Left ventricle myocardium inferior (tissue), 1 donor: Measurements from ENCODE around the gene BNIP5. TPM values are rescaled to one million over a fixed set of nuclear protein-coding genes. Genes with fewer than 3 reads are reported as not detected.

ENCODE experiments used
- DNase-seq: peaks from one replicate; pipeline ENCODE4 v3.0.0-alpha.2; 2020
- H3K27ac ChIP-seq: fragments of 200-600 bp; replicated peaks from 2 replicates; pipeline ENCODE4 v1.8.0; 2021
- H3K27me3 ChIP-seq: fragments of 200-600 bp; 2 replicates; pipeline ENCODE4 v1.8.0; 2021; ENCODE audit warnings: low read depth
- H3K36me3 ChIP-seq: fragments of 200-600 bp; 2 replicates; pipeline ENCODE4 v1.8.0; 2021
- H3K4me1 ChIP-seq: fragments of 200-600 bp; 2 replicates; pipeline ENCODE4 v1.8.0; 2021
- H3K4me3 ChIP-seq: fragments of 200-600 bp; 2 replicates; pipeline ENCODE4 v1.8.0; 2021; ENCODE audit warnings: mild to moderate bottlenecking, moderate library complexity
- H3K9me3 ChIP-seq: fragments of 200-600 bp; replicated peaks from 2 replicates; pipeline ENCODE4 v1.8.0; 2021
- intact Hi-C: fragments of 100-400 bp; cut with micrococcal nuclease; formaldehyde crosslinking; loops from one replicate; pipeline ENCODE4 v1.11.0; 2022
- total RNA-seq: library from RNA; stranded (reverse); fragmentation: NEBNext Ultra II Directional; extraction: Animal tissue kit (Norgen Biotek cat#: 25700); gene quantifications from one replicate; pipeline ENCODE4 v1.2.1, GENCODE V29; 2021
- TF ChIP-seq, protein P1 (sequence below): fragments of 200-600 bp; IDR thresholded peaks from 2 replicates; pipeline ENCODE4 v1.8.0; 2021; ENCODE audit warnings: antibody characterized with exemption, mild to moderate bottlenecking, borderline replicate concordance
- donor health status: DM: no; HTN: yes; CAD: no; lungs with severe emphysema.

The BNIP5 gene
- total RNA-seq, 1 donor from 2014 or later: not detected

DNA sequence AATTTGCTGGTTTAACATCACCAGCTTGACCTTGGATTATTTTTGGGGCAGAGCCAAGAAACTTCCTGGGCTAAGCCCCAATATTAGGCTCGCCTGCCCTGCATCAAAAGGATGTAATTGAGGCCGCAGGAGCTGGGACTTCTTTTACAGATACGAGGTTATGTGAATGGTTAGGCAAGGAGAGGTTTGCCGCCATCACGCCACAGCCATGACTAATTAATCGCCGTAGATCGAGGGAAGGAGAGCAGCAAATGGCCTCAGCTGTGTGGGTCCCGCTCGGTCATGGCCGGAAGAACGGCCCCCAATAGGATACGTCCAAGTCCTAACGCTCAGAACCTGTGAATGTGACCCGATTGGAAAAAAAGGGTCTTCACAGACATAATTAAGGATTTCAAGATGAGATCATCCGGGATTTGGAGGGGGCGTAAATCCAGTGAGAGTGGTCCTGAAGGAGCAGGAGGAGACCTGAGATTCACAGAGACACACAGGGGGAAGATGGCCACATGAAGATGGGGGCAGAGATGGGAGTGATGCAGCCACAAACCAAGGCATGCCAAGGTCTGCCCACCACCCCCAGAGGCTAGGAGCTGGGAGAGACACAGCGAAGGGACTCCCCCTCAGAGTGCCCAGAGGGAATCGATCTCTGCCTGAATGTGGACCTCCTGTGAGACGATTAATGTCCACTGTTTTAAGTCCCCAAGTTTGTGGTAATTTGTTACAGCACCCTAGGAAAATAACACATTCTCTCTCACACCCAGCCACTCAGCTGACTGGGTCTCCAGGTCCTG lies 10.0 kb upstream of the BNIP5 start:
- H3K27me3 ChIP-seq: peaks cover 82% of the 10 kb centered on the region
- peaks cover 20% of the 10 kb centered on the region for H3K4me1 ChIP-seq
- H3K36me3 ChIP-seq: no peaks in the 10 kb centered on the region
- H3K9me3 ChIP-seq: no peaks in the 10 kb centered on the region
- TF ChIP-seq, protein P1, sequence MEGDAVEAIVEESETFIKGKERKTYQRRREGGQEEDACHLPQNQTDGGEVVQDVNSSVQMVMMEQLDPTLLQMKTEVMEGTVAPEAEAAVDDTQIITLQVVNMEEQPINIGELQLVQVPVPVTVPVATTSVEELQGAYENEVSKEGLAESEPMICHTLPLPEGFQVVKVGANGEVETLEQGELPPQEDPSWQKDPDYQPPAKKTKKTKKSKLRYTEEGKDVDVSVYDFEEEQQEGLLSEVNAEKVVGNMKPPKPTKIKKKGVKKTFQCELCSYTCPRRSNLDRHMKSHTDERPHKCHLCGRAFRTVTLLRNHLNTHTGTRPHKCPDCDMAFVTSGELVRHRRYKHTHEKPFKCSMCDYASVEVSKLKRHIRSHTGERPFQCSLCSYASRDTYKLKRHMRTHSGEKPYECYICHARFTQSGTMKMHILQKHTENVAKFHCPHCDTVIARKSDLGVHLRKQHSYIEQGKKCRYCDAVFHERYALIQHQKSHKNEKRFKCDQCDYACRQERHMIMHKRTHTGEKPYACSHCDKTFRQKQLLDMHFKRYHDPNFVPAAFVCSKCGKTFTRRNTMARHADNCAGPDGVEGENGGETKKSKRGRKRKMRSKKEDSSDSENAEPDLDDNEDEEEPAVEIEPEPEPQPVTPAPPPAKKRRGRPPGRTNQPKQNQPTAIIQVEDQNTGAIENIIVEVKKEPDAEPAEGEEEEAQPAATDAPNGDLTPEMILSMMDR: no peak
- no peak for DNase-seq
- no peak overlapping the region for H3K4me3 ChIP-seq
- no peak overlapping the region for H3K27ac ChIP-seq
- intact Hi-C loops: no loop called here

DNA sequence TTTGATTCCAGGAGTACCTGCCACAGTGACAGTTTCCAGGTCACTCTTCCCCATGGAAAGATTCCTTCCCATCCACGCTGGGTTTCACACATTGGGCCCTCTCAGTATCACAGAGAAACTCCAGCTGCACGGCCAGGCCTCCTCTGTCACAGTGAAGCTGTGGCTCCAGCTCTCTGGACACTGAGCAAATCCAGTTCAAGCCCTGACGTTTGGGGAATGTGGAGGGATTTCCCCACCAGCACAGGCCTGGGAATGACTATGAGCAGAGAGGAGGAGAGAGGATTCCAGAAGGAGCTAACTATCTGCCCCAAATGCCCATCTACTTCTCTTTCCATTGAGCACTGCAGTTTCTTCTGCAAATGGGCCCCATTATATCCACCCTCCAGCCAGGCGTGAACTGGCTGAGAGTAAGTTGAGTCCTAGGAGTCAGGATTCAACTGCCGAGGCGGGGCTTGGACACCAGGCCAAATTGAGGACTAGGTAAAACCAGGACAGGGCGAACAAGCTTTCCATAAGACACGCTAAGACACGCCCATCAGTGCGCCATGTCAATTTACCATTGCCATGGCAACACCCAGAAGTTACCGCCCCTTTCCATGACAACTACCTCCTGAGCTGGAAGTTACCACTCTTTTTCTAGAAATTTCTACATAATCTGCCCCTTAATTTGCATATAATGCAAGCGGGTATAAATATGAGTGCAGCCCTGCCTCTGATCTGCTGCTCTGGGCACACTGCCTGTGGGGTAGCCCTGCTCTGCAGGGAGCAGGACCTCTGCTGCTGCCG lies 9.2 kb upstream of the BNIP5 start:
- Histone ChIP-seq H3K4me1 (peaks cover 20% of the 10 kb centered on the region), H3K27ac (no peak overlapping the region), H3K4me3 (no peak overlapping the region), H3K36me3 (no peaks in the 10 kb centered on the region), H3K27me3 (peaks cover 75% of the 10 kb centered on the region), H3K9me3 (no peaks in the 10 kb centered on the region)
- TF ChIP-seq, protein P1: no peak
- DNase-seq: no peak
- intact Hi-C loops: no loop called here

DNA sequence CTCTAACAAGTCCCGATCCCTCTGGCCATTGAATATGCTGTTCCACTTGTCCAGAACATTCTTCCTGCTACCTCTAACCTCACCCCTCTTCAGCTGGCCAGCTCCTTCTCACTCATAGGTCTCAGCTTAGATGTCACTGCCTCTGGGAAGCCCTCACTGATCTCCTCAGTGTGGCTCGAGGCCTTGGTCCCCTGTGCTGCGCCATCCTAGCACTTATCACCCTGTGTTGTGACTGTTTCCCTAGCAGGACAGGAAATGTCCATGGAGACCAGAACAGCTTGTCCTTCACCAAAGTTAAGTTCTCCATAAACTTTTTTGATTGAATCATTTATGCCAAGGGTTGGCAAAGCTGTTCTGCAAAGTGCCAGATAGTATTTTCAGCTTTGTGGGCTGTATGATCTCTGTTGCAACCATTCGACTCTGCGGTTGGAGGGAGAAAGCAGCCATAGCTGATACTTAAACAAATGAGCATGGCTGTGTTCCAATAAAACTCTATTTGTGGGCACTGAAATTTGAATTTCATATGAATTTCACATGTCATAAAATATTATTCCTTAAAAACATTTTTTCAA lies 6.5 kb upstream of the BNIP5 start:
- peaks cover 66% of the 10 kb centered on the region for H3K27me3 ChIP-seq
- no peak overlapping the region for H3K4me3 ChIP-seq
- intact Hi-C loops: no loop called here
- no peak overlapping the region for H3K27ac ChIP-seq
- H3K9me3 ChIP-seq: no peaks in the 10 kb centered on the region
- no peak for DNase-seq
- no peaks in the 10 kb centered on the region for H3K36me3 ChIP-seq
- H3K4me1 ChIP-seq: peaks cover 9% of the 10 kb centered on the region
- TF ChIP-seq, protein P1: no peak

DNA sequence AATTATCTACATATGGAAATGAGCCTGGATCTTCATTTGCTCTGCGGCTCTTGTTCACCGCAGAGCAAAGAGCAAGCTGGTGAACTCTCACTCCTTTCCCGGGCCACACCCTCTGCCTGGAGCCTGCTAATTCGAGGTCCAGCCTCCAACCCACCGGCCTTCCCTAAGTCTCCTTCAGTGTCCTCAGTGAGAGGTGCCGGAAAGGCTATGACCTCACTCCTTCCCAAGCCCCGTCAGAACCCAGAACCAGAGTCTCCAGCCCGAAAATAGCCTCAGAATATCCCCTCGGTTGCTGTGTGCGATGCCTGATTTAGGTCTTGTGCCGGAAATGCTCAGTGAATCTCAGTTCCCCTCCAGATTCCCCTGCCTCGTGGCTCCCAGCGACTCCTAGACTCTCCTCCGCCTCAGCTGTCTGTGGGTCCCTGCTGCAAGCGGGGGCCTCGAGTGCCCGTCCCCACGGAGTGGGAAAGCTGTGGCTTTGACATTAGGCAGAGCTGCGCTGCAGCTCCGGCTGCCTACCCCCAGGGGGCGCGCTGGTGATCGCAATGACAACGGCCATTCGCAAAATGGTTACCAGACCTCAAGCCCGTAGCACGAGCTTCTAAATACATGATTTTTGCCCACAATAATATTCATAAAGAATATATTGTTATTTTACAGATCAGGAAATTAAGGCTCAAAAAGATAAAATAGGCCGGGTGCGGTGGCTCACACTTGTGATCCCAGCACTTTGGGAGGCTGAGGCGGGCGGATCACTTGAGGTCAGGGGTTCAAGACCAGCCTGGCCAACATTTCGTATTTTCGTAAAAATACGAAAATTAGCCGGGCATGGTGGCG lies 4.1 kb upstream of the BNIP5 start:
- intact Hi-C loops: no loop called here
- peak overlapping the region; percentile 47 for H3K27ac ChIP-seq
- TF ChIP-seq, protein P1: peak; percentile 98

DNA sequence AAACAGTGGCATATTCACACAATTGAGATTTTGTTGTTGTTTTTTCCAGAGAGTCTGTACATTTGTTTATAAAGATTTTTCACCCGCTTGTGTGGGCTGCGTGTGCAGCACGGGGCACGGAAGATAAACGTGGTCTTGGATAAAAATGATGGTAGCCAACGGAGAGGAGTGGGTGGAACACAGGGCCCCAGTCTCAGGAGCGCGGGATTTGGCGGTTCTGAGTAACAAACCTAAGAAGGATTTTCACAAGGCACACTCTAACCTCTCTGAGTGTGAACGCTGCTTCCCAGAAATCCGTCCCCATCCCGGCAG lies 3.6 kb upstream of the BNIP5 start:
- peak overlapping the region; percentile 47 for H3K27ac ChIP-seq
- no peaks in the 10 kb centered on the region for H3K36me3 ChIP-seq
- DNase-seq: no peak
- no peaks in the 10 kb centered on the region for H3K9me3 ChIP-seq
- intact Hi-C loops: no loop called here
- H3K27me3 ChIP-seq: peaks cover 57% of the 10 kb centered on the region
- H3K4me3 ChIP-seq: no peak overlapping the region
- peaks cover 11% of the 10 kb centered on the region for H3K4me1 ChIP-seq
- TF ChIP-seq, protein P1: no peak

More for the DNA sequence above, 4.1 kb upstream of the BNIP5 start:
- Histone ChIP-seq H3K27me3 (peaks cover 56% of the 10 kb centered on the region), H3K4me1 (peaks cover 9% of the 10 kb centered on the region), H3K4me3 (peak overlapping the region; percentile 54), H3K36me3 (no peaks in the 10 kb centered on the region), H3K9me3 (no peaks in the 10 kb centered on the region)
- peak; percentile 77 for DNase-seq
